Measurements from ENCODE around the gene GPX6. TPM values are rescaled to one million over a fixed set of nuclear protein-coding genes. Genes with fewer than 3 reads are reported as not detected.
"Not testable (repeated sequence)": the region's sequence is repeated elsewhere in the genome, so short reads cannot be mapped to it uniquely, and the experiment has no call there.

GPX6 gene
- total RNA-seq, 3 donors from 2014 or later (not counting 1 experiment from before 2014, with no cell fraction given): not detected

DNA sequence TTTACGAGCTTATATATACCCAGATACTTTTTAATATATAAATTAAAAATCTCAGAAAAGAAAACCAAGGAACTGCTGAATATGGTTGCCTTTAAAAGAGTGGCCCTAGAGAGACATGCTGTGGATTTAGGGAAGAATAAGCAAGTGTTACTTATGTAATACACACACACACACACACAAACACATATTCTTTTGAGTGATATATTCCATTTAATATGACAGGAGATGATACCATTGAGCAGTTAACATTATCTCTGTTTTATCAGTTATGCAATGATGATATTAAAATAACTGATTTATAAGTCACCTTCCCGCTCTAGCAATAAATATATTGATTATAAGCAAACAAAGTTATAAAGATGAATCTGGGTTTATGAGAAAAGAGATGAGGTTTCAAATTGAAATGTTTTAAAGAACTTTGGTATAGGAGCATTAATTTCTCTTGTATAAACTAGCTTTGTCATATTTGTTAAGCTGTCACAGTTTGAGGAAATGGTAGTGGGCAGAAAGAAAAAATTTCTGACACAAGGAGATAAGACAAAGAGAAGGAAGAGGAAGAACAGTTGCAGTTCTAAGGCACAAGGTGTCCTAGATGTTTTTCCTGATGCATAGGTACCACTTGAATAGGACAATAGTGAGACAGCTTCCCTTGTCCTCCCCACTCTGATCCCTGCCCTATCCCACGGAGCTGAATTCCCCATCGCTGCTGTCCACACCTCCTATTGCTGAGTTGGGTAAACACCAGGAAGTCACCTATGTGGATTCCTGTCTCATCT, 36.5 kb upstream of the GPX6 start:
- Mint-ChIP-seq H3K4me1 (no peaks in the 10 kb centered on the region), H3K4me3 (no peak overlapping the region), H3K27ac (no peak overlapping the region), H3K27me3 (ENCODE audit: low read depth in 2 of 2) (peaks cover 35 to 72% of the 10 kb centered on the region in 2 donors), H3K36me3 (peaks cover 1% of the 10 kb centered on the region), H3K9me3 (peaks cover 0 to 4% of the 10 kb centered on the region in 2 donors)
- intact Hi-C loops (cut with micrococcal nuclease): no loop called here
- TF ChIP-seq, protein P1, sequence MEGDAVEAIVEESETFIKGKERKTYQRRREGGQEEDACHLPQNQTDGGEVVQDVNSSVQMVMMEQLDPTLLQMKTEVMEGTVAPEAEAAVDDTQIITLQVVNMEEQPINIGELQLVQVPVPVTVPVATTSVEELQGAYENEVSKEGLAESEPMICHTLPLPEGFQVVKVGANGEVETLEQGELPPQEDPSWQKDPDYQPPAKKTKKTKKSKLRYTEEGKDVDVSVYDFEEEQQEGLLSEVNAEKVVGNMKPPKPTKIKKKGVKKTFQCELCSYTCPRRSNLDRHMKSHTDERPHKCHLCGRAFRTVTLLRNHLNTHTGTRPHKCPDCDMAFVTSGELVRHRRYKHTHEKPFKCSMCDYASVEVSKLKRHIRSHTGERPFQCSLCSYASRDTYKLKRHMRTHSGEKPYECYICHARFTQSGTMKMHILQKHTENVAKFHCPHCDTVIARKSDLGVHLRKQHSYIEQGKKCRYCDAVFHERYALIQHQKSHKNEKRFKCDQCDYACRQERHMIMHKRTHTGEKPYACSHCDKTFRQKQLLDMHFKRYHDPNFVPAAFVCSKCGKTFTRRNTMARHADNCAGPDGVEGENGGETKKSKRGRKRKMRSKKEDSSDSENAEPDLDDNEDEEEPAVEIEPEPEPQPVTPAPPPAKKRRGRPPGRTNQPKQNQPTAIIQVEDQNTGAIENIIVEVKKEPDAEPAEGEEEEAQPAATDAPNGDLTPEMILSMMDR (IDR thresholded peaks at IDR 0.05): no peak
- no peaks in the 10 kb centered on the region for H3K9me3 ChIP-seq (ENCODE audit: control insufficient read depth, insufficient read depth, low read length)
- no peak overlapping the region for H3K27ac ChIP-seq (ENCODE audit: low read length)
- H3K4me1 ChIP-seq (ENCODE audit: control insufficient read depth, insufficient read depth, low read length): no peaks in the 10 kb centered on the region
- H3K4me3 ChIP-seq (ENCODE audit: low read length): no peak overlapping the region
- H3K36me3 ChIP-seq (ENCODE audit: control insufficient read depth, insufficient read depth, low read length): no peaks in the 10 kb centered on the region
- DNase-seq (no peak), ATAC-seq (no peak)
- peaks cover 12% of the 10 kb centered on the region for H3K27me3 ChIP-seq (ENCODE audit: control insufficient read depth, insufficient read depth, low read length)
- WGBS (ENCODE audit: insufficient coverage): 63% methylated on average over 2 of the region's 4 CpGs

GRCh38 chr6:28547003-28547402, 31.4 kb upstream of the GPX6 start:
- 74% methylated on average over 3 of the region's 3 CpGs for WGBS (ENCODE audit: insufficient coverage)
- Histone ChIP-seq H3K4me1 (ENCODE audit: control insufficient read depth, insufficient read depth, low read length) (peaks cover 14% of the 10 kb centered on the region), H3K27me3 (ENCODE audit: control insufficient read depth, insufficient read depth, low read length) (peaks cover 27% of the 10 kb centered on the region)
- H3K36me3 Mint-ChIP-seq; ATAC-seq; H3K4me3 ChIP-seq (ENCODE audit: low read length); H3K4me1 Mint-ChIP-seq; H3K9me3 ChIP-seq (ENCODE audit: control insufficient read depth, insufficient read depth, low read length); DNase-seq; H3K27ac Mint-ChIP-seq; H3K9me3 Mint-ChIP-seq; H3K4me3 Mint-ChIP-seq; H3K27ac ChIP-seq (ENCODE audit: low read length); intact Hi-C loops (cut with micrococcal nuclease); H3K36me3 ChIP-seq (ENCODE audit: control insufficient read depth, insufficient read depth, low read length): not testable (repeated sequence)
- H3K27me3 Mint-ChIP-seq (ENCODE audit: low read depth in 2 of 2): peaks cover 30 to 92% of the 10 kb centered on the region in 2 donors

GRCh38 chr6:28545955-28546354, 30.4 kb upstream of the GPX6 start:
- Mint-ChIP-seq H3K4me3 (no peak overlapping the region), H3K27ac (no peak overlapping the region)

More at GRCh38 chr6:28545955-28546354, 30.4 kb upstream of the GPX6 start:
- Mint-ChIP-seq H3K36me3 (peaks cover 7% of the 10 kb centered on the region), H3K4me1 (peaks cover 7 to 10% of the 10 kb centered on the region in 2 donors), H3K27me3 (ENCODE audit: low read depth in 2 of 2) (peaks cover 38 to 94% of the 10 kb centered on the region in 2 donors), H3K9me3 (peaks cover 2 to 5% of the 10 kb centered on the region in 2 donors)
- DNase-seq (no peak), ATAC-seq (no peak)
- TF ChIP-seq, protein P1 (IDR thresholded peaks at IDR 0.05): no peak
- peaks cover 14% of the 10 kb centered on the region for H3K4me1 ChIP-seq (ENCODE audit: control insufficient read depth, insufficient read depth, low read length)
- H3K36me3 ChIP-seq (ENCODE audit: control insufficient read depth, insufficient read depth, low read length): no peaks in the 10 kb centered on the region
- H3K27ac ChIP-seq (ENCODE audit: low read length): no peak overlapping the region
- intact Hi-C loops (cut with micrococcal nuclease): no loop called here
- H3K9me3 ChIP-seq (ENCODE audit: control insufficient read depth, insufficient read depth, low read length): peaks cover 5% of the 10 kb centered on the region
- no peak overlapping the region for H3K4me3 ChIP-seq (ENCODE audit: low read length)
- peaks cover 27% of the 10 kb centered on the region for H3K27me3 ChIP-seq (ENCODE audit: control insufficient read depth, insufficient read depth, low read length)

All from natural killer cell (primary cell).